ENCODE measurements around the gene SEMA3B.
"Not testable (repeated sequence)": the region's sequence is repeated elsewhere in the genome, so short reads cannot be mapped to it uniquely, and the experiment has no call there.

The SEMA3B gene

DNA sequence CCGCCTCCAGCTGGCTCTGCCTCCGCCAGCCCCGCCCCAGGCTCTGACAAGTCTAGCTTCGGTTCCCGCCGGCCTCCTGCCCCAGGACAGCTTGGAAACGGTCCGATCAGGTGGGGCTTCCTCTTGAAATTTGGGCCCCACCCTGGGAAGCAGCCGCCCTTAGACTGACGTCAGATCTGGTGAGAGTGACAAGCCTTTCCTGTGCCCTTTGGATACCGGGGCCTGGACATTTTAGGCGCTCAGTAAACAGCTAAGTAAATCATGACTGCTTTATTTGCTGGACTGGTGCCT lies 30.6 kb downstream of the SEMA3B start:
- Mint-ChIP-seq H3K4me3 (peak overlapping the region; percentile 93), H3K36me3 (no peaks in the 10 kb centered on the region), H3K27me3 (no peaks in the 10 kb centered on the region), H3K27ac (peak overlapping the region; percentile 80), H3K9me3 (no peaks in the 10 kb centered on the region), H3K4me1 (peaks cover 25% of the 10 kb centered on the region)

DNA sequence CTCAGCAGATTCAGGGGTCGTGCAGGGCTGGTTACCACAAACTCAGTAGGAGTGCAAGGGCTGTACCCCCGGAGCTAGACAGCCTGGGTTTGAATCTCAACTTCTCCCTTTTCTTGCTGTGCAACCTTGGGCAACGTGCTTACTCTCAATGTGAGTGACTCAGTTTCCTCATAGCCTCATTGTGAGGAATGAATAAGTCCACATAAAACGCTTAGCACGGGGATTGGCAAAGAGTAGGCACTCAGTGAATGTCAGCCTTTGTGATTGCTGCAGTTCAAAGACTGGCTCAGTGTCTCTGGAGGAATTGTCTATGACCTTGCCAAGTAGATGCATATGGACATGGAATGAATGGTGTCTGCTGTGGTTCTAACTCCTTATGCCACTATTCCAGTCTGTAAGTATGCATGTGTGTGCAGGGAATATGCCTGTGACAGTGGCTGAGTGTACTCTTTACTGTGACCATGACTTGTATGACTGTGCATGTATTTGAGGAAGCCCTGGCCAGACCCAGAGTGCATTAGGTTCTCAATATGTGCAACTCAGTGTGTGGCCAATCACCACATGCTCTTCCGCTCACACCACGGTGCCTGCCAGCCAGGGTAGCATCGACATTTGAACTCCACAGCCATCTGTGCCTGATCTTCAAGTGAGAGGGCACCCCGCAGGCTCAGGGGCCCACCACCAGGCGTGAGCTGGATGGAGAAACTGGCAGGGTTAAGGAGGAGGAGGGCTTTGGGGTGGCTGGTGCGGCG lies 31.2 kb downstream of the SEMA3B start:
- H3K9me3 Mint-ChIP-seq = no peaks in the 10 kb centered on the region
- peak overlapping the region; percentile 93 for H3K4me3 Mint-ChIP-seq
- H3K27me3 Mint-ChIP-seq = no peaks in the 10 kb centered on the region
- no peaks in the 10 kb centered on the region for H3K36me3 Mint-ChIP-seq
- peak overlapping the region; percentile 80 for H3K27ac Mint-ChIP-seq
- peaks cover 25% of the 10 kb centered on the region for H3K4me1 Mint-ChIP-seq

DNA sequence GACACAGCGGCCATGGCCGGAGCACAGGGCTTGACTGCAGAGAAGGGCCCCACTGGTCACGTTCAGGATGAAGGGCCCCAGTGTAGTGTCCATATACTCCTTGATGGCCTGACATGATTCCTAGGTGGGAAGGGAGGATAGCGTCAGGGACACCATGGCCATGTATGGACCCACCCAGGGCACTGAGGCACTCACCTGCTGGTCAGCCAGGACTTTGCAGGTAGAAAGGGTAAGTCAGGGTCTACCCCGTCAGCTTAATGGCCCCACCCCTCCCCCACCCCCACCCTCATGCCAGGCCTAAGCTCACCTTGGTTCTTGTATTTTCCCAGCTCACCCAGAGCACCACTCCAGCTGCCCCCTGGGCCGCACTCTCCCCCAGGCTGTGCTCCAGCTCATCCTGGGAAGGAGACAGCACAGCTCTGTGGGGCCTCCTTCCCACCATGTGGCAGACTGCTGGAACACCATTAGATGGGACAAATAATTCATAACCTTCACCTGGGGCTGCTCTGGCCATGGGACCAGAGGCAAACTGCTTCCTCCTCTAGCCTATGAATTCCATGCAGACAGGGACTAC lies 31.8 kb downstream of the SEMA3B start:
- peak overlapping the region; percentile 93 for H3K4me3 Mint-ChIP-seq

DNA sequence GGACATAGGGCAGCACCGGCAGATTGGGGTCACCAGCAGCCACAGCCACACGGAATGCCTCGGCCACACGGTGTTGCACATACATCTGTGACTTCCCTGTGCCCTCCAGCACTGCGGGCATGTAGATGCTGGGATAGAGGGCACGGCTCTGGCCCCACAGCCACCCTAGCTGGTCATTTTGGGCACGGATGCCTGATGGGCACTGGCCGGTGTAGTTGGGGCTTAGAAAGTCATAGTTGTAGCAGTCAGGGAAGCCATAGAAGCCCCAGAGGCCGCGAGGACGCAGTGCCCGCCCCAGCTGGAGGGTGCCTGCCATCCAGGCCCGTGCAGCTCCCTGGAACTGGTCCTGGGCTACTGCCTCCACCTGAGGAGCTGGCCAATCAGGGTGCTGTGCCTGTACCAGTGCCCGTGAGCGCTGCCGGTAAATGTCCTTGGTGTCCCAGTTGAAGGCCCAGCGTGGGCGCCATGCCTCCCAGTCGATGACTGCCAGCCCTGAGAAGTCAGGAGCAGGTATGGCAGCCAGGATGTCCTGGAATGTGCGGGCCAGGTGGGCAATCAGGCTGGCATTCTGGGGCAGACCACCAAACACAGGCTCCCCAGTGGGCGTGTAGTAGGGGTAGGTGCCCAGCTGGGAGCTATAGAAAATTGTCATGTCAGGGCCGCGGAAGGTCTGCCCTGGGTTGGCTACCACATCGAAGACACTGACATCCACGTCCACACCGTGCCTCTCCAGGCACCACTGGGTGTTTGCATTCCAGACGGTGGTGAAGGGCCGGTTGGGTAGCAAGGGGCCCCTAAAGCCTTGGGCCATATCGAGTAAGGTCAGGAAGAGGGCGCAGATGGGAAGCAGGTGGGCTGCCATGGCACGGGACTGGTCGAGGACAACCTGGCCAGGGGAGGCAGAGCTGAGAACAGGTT lies 33.4 kb downstream of the SEMA3B start:
- H3K36me3 Mint-ChIP-seq = no peaks in the 10 kb centered on the region
- H3K4me3 Mint-ChIP-seq = no peak overlapping the region
- no peak overlapping the region for H3K27ac Mint-ChIP-seq
- no peaks in the 10 kb centered on the region for H3K9me3 Mint-ChIP-seq
- H3K4me1 Mint-ChIP-seq = peaks cover 23% of the 10 kb centered on the region
- H3K27me3 Mint-ChIP-seq = no peaks in the 10 kb centered on the region

More for the DNA sequence above, 31.8 kb downstream of the SEMA3B start:
- Mint-ChIP-seq H3K27me3 (no peaks in the 10 kb centered on the region), H3K4me1 (peaks cover 25% of the 10 kb centered on the region), H3K9me3 (no peaks in the 10 kb centered on the region), H3K27ac (no peak overlapping the region), H3K36me3 (no peaks in the 10 kb centered on the region)

DNA sequence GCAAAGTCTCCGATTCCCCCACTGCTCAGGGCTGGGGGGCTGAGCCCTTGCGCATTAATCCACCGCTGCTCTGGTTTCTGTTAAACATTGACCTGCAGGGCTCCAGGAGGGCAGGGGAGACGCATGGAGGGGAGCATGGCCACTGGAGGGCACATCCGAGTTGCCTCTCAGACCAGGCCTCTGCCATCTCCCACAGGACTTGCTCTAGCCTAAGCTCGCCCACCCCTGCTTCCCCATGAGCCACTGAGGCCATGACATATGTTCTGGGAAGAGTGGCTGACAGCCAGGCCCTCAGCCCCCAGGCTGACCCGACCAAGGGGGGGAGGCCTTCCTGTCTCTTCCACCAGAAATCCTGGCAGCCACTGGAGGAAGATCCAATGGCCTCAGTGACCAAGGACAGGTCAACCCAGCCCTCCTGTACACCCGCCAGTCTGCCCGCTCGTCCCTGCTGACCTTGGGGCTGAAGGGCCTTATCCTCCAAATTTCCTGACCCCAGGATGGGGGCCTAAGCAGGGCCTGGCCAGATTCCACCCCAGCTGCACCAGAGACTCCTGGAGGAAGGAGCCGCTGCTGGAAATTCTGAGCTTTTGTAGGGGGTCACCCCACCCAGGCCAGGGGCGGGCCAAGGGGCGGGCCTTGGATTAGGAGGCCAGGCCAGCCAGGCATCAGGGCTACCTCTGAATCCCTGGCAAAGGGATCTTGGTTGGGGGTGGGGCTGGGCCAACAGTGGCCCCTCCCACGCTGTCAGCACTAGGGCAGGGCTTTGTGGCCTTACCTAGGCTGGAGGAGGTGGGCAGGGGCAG lies 34.3 kb downstream of the SEMA3B start, which contains the start of gene HYAL1:
HYAL1 (minus strand) TSS at position 562 of the 803 bp plus-strand sequence. CDS start 618 bp downstream, outside the sequence.
- Mint-ChIP-seq H3K4me1 (peaks cover 16% of the 10 kb centered on the region), H3K27ac (no peak within 1 kb of the TSS), H3K4me3 (no peak within 1 kb of the TSS), H3K27me3 (no peaks in the 10 kb centered on the region), H3K9me3 (no peaks in the 10 kb centered on the region), H3K36me3 (no peaks in the 10 kb centered on the region)

DNA sequence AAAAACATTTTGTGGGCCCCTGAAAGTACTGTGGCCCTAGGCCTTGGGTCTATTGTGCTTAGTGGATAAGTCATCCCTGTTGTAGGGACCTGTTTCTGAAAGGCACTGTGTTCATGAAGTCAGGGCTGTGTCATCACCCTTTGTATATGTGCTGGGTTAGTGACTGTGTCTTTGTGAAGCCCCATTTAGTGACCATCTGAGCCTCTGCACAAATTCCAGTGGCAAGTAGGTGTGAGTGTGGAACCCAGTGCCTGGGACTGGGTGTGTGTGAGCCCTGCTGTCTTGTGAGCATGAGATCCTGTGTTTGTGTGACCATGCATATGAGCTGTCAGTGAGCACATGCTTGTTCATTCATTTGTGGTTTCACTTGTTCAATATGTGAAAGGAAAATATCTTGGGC lies 35.7 kb downstream of the SEMA3B start:
- H3K4me1 Mint-ChIP-seq = peaks cover 9% of the 10 kb centered on the region
- H3K4me3 Mint-ChIP-seq = no peak overlapping the region
- no peak overlapping the region for H3K27ac Mint-ChIP-seq
- no peaks in the 10 kb centered on the region for H3K36me3 Mint-ChIP-seq
- no peaks in the 10 kb centered on the region for H3K9me3 Mint-ChIP-seq
- H3K27me3 Mint-ChIP-seq = no peaks in the 10 kb centered on the region

DNA sequence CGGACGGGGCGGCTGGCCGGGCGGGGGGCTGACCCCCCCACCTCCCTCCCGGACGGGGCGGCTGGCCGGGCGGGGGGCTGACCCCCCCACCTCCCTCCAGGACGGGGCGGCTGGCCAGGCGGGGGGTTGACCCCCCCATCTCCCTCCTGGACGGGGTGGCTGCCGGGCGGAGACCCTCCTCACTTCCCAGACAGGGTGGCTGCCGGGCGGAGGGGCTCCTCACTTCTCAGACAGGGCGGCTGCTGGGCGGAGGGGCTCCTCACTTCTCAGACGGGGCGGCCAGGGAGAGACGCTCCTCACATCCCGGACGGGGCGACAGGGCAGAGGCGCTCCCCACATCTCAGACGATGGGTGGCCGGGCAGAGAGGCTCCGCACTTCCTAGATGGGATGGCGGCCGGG lies 43.1 kb downstream of the SEMA3B start:
- H3K27ac Mint-ChIP-seq, H3K4me1 Mint-ChIP-seq, H3K27me3 Mint-ChIP-seq, H3K9me3 Mint-ChIP-seq, H3K4me3 Mint-ChIP-seq, H3K36me3 Mint-ChIP-seq: not testable (repeated sequence)

DNA sequence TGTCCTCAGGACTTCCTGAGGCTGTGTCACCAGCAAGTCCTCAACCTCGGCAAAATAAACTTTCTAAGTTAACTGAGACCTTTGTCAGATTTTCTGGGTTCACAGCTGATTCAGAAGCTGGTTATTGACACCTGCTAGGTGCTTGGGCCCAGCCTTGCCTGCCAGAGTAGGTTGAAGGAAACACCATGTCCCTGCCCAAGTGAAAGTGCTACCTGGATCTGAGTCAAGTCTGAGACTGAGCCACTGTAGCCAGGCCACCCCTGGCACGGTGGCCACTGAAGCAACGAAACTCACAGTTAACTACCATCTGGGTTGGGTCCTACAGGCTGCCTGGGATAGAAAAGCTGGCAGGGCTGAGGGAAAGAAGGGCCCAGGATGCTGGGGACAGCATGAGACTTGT lies 45.4 kb downstream of the SEMA3B start:
- no peak overlapping the region for H3K27ac Mint-ChIP-seq
- no peaks in the 10 kb centered on the region for H3K9me3 Mint-ChIP-seq
- H3K4me3 Mint-ChIP-seq = no peak overlapping the region
- no peaks in the 10 kb centered on the region for H3K27me3 Mint-ChIP-seq
- H3K4me1 Mint-ChIP-seq = peaks cover 17% of the 10 kb centered on the region
- H3K36me3 Mint-ChIP-seq = no peaks in the 10 kb centered on the region

DNA sequence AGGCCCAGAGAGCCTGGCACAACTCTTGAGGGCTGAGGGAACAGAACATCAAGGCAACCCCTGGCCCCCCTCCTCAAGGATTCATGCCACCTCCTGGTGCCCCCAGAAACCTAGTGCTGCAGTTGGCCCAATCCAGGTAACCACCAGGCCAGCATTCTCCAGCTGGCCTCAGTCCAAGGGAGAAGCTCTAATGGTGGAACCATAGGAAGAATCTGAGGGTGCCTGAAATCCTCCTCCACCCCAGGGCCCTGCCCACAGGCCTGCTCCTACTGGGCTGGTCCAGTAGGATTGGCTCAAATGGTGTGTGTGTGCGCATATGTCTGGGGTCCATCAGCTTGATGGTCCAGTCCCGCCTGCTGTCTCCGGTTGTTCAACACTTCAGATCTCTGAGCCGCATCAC lies 45.9 kb downstream of the SEMA3B start:
- no peaks in the 10 kb centered on the region for H3K27me3 Mint-ChIP-seq
- peaks cover 20% of the 10 kb centered on the region for H3K4me1 Mint-ChIP-seq
- no peaks in the 10 kb centered on the region for H3K9me3 Mint-ChIP-seq
- H3K36me3 Mint-ChIP-seq = no peaks in the 10 kb centered on the region
- no peak overlapping the region for H3K27ac Mint-ChIP-seq
- no peak overlapping the region for H3K4me3 Mint-ChIP-seq

DNA sequence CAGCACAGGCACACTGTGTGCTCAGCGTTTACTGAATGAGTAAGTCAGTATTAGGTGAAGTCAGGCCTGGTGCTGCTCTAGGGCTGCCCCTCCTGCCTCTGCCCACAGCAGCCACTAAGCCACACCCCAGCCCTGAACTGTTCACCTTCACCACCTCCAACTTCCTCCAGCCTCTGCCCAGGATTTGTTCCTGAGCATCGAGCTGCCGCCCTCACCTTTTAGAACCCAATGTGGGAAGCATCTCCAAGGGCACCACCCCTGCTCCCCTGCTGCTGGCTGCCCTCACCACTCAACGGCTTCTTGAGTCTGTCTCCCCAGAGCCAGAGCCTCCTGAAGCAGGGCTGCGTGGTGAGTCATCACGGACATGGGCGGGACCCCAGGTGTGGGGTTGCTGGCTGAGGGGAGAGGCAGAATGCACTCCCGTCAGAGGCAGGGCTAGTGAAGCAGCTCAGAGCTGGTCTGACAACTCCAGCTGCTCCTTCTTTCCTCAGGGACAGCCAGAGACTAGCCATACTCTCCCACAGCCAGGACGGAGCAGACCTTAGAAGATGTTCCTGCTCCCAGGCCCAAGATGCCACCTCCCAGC lies 47.8 kb downstream of the SEMA3B start:
- no peaks in the 10 kb centered on the region for H3K9me3 Mint-ChIP-seq
- H3K4me1 Mint-ChIP-seq = peaks cover 25% of the 10 kb centered on the region
- no peak overlapping the region for H3K4me3 Mint-ChIP-seq
- no peaks in the 10 kb centered on the region for H3K36me3 Mint-ChIP-seq
- peak overlapping the region; percentile 51 for H3K27ac Mint-ChIP-seq
- no peaks in the 10 kb centered on the region for H3K27me3 Mint-ChIP-seq

DNA sequence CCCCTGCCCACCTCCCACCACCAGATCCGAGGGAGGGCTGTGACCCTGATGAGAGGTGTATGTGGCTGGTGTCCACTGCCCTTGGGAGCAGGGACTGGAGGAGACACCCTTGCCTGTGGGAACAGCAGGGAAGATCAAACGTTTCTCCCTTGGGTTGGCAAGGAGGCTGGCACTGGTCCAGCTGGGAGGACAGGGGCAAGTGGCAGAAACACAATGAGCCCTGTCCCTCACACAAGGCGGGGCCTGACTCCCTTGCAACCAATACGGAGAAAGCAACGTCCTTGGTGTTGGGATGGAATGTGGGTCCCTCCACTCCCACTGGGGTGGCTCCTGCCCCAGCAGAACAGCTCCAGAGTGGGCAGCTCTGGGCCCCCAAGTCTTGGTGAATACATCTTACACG lies 48.4 kb downstream of the SEMA3B start:
- H3K4me1 Mint-ChIP-seq = peaks cover 25% of the 10 kb centered on the region
- no peak overlapping the region for H3K4me3 Mint-ChIP-seq
- H3K9me3 Mint-ChIP-seq = no peaks in the 10 kb centered on the region
- no peaks in the 10 kb centered on the region for H3K36me3 Mint-ChIP-seq
- no peak overlapping the region for H3K27ac Mint-ChIP-seq
- H3K27me3 Mint-ChIP-seq = no peaks in the 10 kb centered on the region

DNA sequence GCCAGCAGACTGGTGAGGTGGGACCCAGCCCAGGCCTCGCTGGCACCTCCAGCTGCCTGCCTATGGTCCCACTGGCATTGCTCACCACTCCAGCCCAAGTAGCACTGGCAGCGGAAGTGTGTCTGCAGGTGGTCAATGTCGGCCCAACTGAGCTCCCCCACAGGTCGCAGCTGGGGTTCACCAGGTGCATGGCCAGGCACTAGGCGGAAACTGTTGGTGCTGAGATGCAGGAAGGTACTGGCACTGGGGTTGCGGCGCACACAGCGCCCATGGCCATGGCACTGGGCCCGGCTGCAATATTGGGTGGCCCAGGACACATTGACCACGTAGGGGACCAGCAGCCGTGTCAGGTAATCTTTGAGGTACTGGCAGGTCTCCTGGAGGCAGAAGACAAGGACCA lies 49.2 kb downstream of the SEMA3B start:
- no peaks in the 10 kb centered on the region for H3K9me3 Mint-ChIP-seq
- H3K27me3 Mint-ChIP-seq = no peaks in the 10 kb centered on the region
- H3K4me1 Mint-ChIP-seq = peaks cover 25% of the 10 kb centered on the region
- H3K4me3 Mint-ChIP-seq = no peak overlapping the region
- no peak overlapping the region for H3K27ac Mint-ChIP-seq
- H3K36me3 Mint-ChIP-seq = no peaks in the 10 kb centered on the region

DNA sequence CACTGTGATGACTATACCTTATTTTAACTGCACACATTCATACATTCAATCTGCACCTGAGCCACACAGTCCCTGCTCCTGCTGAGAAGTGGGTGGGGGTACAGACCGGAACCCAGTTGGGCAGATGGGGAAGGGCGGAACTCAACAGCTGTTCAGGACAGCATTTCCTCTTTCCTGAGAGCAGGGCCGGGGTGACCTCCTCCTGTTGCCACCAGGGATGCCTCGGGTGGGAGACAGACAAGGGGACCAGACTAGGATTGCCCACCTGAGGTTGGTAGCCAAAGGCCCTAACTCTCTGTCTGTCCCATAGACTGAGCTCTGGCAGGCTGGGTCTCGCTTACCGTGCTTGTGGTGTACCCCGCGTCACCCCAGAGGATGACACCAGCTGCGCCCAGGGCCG lies 49.7 kb downstream of the SEMA3B start:
- Mint-ChIP-seq H3K9me3 (no peaks in the 10 kb centered on the region), H3K27me3 (no peaks in the 10 kb centered on the region), H3K36me3 (no peaks in the 10 kb centered on the region), H3K4me1 (peaks cover 25% of the 10 kb centered on the region), H3K27ac (no peak overlapping the region), H3K4me3 (no peak overlapping the region)

DNA sequence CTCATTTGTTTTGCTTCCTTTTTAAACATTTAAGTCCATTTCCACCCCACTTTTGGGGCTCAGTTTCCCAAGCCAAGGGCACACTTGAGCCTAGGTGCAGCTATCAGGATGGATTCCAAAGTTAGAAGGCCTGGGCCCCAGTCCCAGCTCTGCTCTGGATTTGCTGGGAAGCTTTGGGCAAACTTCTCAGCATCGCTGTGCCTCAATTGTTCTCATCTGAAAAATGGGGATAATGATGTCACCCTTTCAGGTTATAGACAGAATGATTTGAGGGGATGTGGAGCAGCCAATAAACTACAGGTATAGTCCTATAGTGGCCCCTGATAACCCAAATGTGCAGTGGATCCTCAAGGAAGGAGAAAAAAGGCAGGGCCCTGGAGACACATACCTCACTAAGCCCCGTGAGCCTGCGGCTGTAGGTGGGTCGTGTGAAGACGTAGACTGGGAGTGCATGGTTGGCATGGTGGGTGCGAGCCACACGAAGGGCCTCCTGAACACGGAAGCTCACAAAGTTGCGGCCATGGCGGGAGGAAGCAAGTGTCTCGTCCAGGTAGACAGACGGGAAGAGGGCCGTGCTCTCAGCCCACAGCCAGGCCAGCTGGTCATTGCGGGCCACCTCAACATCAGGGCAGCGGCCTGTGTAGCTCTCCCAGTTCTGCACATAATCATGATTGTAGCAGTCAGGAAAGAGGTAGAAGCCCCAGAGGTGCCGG lies 50.4 kb downstream of the SEMA3B start:
- Mint-ChIP-seq H3K27me3 (no peaks in the 10 kb centered on the region), H3K4me3 (peak overlapping the region; percentile 47), H3K36me3 (no peaks in the 10 kb centered on the region), H3K4me1 (peaks cover 27% of the 10 kb centered on the region), H3K9me3 (no peaks in the 10 kb centered on the region), H3K27ac (no peak overlapping the region)

Measured in activated naive CD4-positive, alpha-beta T cell treated with anti-CD3 and anti-CD28 coated beads, Interleukin-2, amount 50 U/mL, for 24 hours (primary cell).